22Rv1 (cell line): Measurements from ENCODE around the gene AGXT.

Source experiments
- CTCF ChIP-seq: fragments of 450-650 bp; IDR thresholded peaks from 2 replicates; pipeline ENCODE4 v1.5.1; 2017; ENCODE audit warnings: mild to moderate bottlenecking
- ZFX ChIP-seq: fragments of 450-650 bp; IDR thresholded peaks from 2 replicates; pipeline ENCODE4 v1.6.1; 2017; ENCODE audit warnings: antibody characterized with exemption, borderline replicate concordance

GRCh38 chr2:240872317-240873097 lies 3.9 kb downstream of the AGXT start:
- TF ChIP-seq CTCF (no peak), ZFX (no peak)
